ENCODE results near the gene TAF11L3. TPM values are rescaled to one million over a fixed set of nuclear protein-coding genes. Genes with fewer than 3 reads are reported as not detected.
"Not testable (repeated sequence)": the region's sequence is repeated elsewhere in the genome, so short reads cannot be mapped to it uniquely, and the experiment has no call there.

Gene TAF11L3
- total and polyA plus RNA-seq, 2 donors (not counting 3 experiments of a cell fraction or from before 2014, with no cell fraction given): not detected

- CTCF ChIA-PET; H3K4me1 ChIP-seq (ENCODE audit: control insufficient read depth, extremely low read depth, insufficient read depth, low read length); H3K27ac ChIP-seq (ENCODE audit: insufficient read depth, low read depth, low read length); intact Hi-C loops (cut with micrococcal nuclease); H4K20me1 ChIP-seq (replicated peaks; ENCODE audit: control insufficient read depth, extremely low read depth, insufficient read depth, low read length); H3K9me3 ChIP-seq (replicated peaks; ENCODE audit: control insufficient read depth, insufficient read depth, low read length); dilution Hi-C loops (cut with MboI; ENCODE audit: extremely low pct_ligation_motif_present, low sequenced_read_pairs); DNase-seq (ENCODE audit: low read depth, low spot score); POLR2A ChIA-PET; H2AFZ ChIP-seq (ENCODE audit: low read depth, low read length); H3K79me2 ChIP-seq (ENCODE audit: control insufficient read depth, insufficient read depth, low read length); H3K4me3 ChIP-seq (replicated peaks in 1 of 3; ENCODE audit: insufficient read depth in 1 of 3, low read depth in 1 of 3, low read length in 3 of 3); H3K36me3 ChIP-seq (ENCODE audit: control insufficient read depth in 2 of 2, extremely low read depth in 1 of 2, insufficient read depth in 2 of 2, low read length in 2 of 2); FAIRE-seq; H3K27me3 ChIP-seq (ENCODE audit: control insufficient read depth in 2 of 2, insufficient read depth in 2 of 2, low read length in 2 of 2); H3K9me1 ChIP-seq (replicated peaks; ENCODE audit: control insufficient read depth, extremely low read depth, insufficient read depth, low read length); BruUV-seq (replicated peaks); H3K9ac ChIP-seq (replicated peaks; ENCODE audit: extremely low read depth, insufficient read depth, low read length); H3K4me2 ChIP-seq (ENCODE audit: insufficient read depth, low read length): not testable (repeated sequence)
Measured at GRCh38 chr5:17475064-17475463, 43.1 kb upstream of the TAF11L3 start.

- Histone ChIP-seq H3K27ac (ENCODE audit: insufficient read depth, low read depth, low read length) (no peak overlapping the region), H3K9me3 (replicated peaks; ENCODE audit: control insufficient read depth, insufficient read depth, low read length) (no peaks in the 10 kb centered on the region), H3K4me2 (ENCODE audit: insufficient read depth, low read length) (no peak overlapping the region), H3K4me3 (replicated peaks in 1 of 3; ENCODE audit: insufficient read depth in 1 of 3, low read depth in 1 of 3, low read length in 3 of 3) (no peak overlapping the region), H3K9ac (replicated peaks; ENCODE audit: extremely low read depth, insufficient read depth, low read length) (no peak overlapping the region), H3K79me2 (ENCODE audit: control insufficient read depth, insufficient read depth, low read length) (no peaks in the 10 kb centered on the region), H3K9me1 (replicated peaks; ENCODE audit: control insufficient read depth, extremely low read depth, insufficient read depth, low read length) (no peaks in the 10 kb centered on the region), H4K20me1 (replicated peaks; ENCODE audit: control insufficient read depth, extremely low read depth, insufficient read depth, low read length) (no peaks in the 10 kb centered on the region), H3K4me1 (ENCODE audit: control insufficient read depth, extremely low read depth, insufficient read depth, low read length) (no peaks in the 10 kb centered on the region), H3K36me3 (ENCODE audit: control insufficient read depth in 2 of 2, extremely low read depth in 1 of 2, insufficient read depth in 2 of 2, low read length in 2 of 2) (no peaks in the 10 kb centered on the region), H2AFZ (ENCODE audit: low read depth, low read length) (no peak overlapping the region), H3K27me3 (ENCODE audit: control insufficient read depth in 2 of 2, insufficient read depth in 2 of 2, low read length in 2 of 2) (no peaks in the 10 kb centered on the region)
- ChIA-PET POLR2A (no interaction called here), CTCF (interaction anchor here (1.8 kb wide), 1 partner anchor 261 kb away, joined by 5 read pairs; no protein-coding TSS in a partner anchor)
- dilution Hi-C loops (cut with MboI; ENCODE audit: extremely low pct_ligation_motif_present, low sequenced_read_pairs): no loop called here
- FAIRE-seq (no peak), DNase-seq (ENCODE audit: low read depth, low spot score) (no peak)
- intact Hi-C loops (cut with micrococcal nuclease): no loop called here
- TF ChIP-seq MAX (IDR thresholded peaks at IDR 0.05; ENCODE audit: insufficient read depth, insufficient read length) (no peak), CTCF (IDR thresholded peaks at IDR 0.05; ENCODE audit: extremely low read depth in 1 of 2, insufficient read depth in 1 of 2, low read depth in 1 of 2, low read length in 2 of 2) (no peak), POLR2AphosphoS5 (IDR thresholded peaks at IDR 0.05; ENCODE audit: insufficient read depth, low read depth, low read length) (no peak)
- no TSS peak for BruUV-seq (replicated peaks)
Measured at GRCh38 chr5:17477043-17477442, 41.1 kb upstream of the TAF11L3 start.

Measured in endothelial cell of umbilical vein (primary cell).